ENCODE measurements around the gene LRIG3.

GRCh38 chr12:58916161-58916621 lies 4.1 kb downstream of the LRIG3 start:
- no peak for TF ChIP-seq CTCF (IDR thresholded peaks at IDR 0.05)
- TF ChIP-seq POLR2A (IDR thresholded peaks at IDR 0.05) = no peak

Data from esophagus squamous epithelium (tissue), 4 donors.